ENCODE measurements around the gene ZNF217.
"Not testable (repeated sequence)": the region's sequence is repeated elsewhere in the genome, so short reads cannot be mapped to it uniquely, and the experiment has no call there.

Gene ZNF217

DNA sequence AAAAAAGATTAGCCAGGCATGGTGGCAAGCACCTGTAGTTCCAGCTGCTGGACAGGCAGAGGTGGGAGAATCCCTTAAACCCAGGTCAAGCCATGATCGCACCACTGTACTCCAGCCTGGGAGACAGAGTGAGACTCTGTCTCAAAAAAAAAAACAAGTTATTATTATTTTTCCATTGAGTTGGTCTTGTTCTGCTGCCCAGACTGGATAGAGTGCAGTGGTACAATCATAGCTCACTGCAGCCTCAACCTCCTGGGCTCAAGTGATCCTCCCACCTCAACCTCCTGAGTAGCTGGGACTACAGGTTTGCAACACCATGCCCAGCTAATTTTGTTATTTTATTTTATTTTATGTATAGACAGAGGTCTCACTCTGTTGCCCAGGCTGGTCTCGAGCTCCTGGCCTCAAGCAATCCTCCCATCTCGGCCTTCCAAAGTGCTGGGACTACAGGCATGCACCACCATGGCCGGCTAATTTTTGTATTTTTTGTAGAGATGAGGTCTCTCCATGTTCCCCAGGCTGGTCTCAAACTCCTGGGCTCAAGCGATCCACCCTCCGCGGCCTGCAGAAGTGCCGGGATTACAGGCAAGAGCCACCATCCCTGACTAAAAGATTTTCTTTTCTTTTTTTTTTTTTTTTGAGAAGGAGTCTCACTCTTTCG is 31.4 kb downstream of the ZNF217 start:
- not testable (repeated sequence) for DNase-seq

DNA sequence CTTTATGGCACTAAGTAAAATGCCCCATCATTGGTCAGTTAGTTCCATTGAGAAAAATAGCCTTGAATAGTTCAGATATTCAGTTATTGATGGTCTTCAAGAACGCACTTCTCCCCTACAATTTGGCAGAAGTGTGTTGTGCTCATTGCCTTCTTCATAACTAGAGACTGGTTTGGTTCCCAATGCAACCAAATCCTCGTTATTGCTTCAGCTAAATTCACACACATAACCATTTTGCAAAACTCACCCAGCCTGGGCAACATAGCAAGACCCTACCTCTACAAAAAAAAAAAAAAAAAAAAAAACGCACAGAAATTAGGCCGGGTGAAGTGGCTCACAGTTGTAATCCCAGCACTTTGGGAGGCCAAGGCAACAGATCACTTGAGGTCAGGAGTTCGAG is 32.1 kb downstream of the ZNF217 start:
- no peak for DNase-seq

- no peak for DNase-seq
Measured at GRCh38 chr20:53559816-53560215, 33.8 kb downstream of the ZNF217 start.

- no peak for DNase-seq
Measured at GRCh38 chr20:53557130-53557529, 36.5 kb downstream of the ZNF217 start.

- no peak for DNase-seq
Measured at GRCh38 chr20:53556267-53556897, 37.3 kb downstream of the ZNF217 start.

GRCh38 chr20:53555816-53556215 is 37.8 kb downstream of the ZNF217 start:
- DNase-seq: no peak

DNA sequence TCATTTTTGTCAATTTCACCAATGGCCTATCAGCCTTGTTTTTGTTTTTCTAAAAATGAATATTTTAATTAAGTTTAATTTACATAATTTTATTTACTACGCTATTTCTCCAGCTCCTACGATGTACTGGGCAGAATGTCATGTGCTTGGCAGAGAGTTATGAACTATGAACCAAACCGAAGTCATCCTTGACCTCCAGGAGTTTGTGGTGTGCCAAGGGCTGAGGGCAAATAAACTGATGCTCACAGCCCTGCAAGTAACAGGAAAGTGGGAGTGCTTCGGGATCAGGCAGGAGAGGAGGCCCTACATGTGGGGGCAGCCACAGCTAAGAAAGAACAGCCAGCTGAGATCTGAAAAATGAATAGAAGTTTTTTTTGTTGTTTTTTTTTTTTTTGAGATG is 38.6 kb downstream of the ZNF217 start:
- DNase-seq: no peak

GRCh38 chr20:53552572-53552893 is 41.1 kb downstream of the ZNF217 start:
- not testable (repeated sequence) for DNase-seq

DNA sequence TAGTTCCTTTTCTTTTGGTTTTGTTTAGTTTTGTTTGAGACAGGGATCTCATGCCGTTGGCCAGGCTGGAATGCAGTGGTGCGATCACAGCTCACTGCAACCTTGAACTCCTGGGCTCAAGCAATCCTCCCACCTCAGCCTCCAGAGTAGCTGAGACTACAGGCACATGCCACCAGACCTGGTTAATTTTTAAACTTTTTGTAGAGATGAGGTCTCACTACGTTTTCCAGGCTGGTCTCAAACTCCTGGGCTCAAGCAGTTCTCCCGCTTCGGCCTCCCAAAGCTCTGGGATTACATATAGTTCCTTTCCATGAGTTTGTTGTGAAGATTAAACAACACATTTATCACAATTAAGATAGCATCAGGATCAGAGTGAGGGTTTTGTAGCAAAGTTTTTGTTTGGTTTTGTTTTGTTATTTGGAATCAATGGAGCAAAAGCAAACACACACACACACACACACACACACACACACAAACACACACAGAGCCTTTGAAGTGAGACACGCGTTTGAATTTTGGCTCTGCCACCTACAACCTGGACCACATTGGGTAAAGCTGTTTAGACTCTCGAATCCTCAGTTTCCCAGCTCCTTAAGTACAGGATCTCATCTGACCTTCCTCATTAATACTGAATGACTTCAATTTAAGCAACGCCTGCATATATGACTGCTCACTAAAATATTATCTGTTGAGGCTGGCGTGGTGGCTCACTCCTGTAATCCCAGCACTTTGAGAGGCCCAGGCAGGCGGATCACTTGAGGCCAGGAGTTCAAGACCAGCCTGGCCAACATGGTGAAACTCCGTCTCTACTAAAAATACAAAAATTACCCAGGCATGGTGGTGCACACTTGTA is 41.7 kb downstream of the ZNF217 start:
- DNase-seq: not testable (repeated sequence)

DNA sequence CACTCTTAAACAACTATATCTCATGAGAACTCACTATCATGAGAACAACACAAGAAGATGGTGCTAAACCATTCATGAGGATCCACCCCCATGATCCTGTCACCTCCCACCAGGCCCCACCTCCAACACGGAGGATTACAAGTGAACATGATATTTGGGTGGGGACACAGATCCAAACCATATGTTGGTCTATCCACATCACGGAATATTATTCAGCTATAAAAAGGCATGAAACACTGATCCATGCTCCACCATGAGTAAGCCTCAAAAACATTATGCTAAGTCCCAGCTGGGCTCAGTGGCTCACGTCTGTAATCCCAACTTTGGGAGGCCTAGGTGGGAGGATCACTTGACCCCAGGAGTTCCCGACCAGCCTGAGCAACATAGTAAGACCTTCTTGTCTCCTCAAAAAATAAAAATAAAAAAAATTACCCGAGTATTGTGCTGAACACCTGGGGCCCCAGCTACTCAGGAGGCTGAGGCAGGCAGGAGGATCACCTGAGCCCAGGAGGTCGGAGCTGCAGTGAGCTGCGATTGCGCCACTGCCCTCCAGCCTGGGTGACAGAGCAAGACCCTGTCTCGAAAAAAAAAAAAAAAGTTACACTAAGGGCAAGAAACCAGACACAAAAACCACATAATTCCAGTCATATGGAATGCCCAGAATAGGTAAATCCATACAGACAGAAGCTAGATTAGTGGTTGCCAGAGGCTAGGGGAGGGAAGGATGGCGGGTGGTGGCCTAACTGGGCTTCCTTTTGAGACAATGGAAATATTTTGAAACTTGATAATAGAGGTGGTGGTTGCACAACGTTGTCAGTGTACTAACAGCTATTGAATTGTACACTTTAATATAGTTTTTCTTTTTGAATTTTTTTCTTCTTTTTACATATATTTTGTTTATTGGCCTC is 43.1 kb downstream of the ZNF217 start:
- no peak for DNase-seq

GRCh38 chr20:53547664-53548239 is 45.9 kb downstream of the ZNF217 start:
- peak; percentile 76 to 87 for DNase-seq

GRCh38 chr20:53539516-53539915 is 54.1 kb downstream of the ZNF217 start:
- no peak for DNase-seq

GRCh38 chr20:53536382-53536781 is 57.3 kb downstream of the ZNF217 start:
- DNase-seq: not testable (repeated sequence)

DNA sequence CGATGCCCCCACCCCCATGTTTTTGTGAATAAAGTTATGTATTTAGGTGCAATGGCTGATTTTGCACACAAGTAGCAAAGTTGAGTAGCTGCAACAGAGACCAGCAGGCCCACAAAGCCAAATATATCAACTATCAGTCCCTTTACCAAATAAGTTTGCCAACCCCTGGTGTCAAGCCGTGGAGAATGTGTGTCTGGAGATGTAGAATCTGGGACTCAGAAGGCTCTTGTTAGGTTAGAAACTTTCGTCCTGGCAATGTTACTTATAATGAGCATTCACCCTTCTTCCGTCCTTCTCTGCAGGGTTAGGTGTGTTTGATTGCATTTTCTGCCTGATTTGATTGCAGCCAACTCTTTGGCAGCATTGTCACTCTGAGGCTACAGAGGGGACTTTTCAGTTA is 57.8 kb downstream of the ZNF217 start:
- no peak for DNase-seq

GRCh38 chr20:53534037-53534436 is 59.6 kb downstream of the ZNF217 start:
- no peak for DNase-seq

- no peak for DNase-seq
Measured at GRCh38 chr20:53533500-53533899, 60.1 kb downstream of the ZNF217 start.

DNA sequence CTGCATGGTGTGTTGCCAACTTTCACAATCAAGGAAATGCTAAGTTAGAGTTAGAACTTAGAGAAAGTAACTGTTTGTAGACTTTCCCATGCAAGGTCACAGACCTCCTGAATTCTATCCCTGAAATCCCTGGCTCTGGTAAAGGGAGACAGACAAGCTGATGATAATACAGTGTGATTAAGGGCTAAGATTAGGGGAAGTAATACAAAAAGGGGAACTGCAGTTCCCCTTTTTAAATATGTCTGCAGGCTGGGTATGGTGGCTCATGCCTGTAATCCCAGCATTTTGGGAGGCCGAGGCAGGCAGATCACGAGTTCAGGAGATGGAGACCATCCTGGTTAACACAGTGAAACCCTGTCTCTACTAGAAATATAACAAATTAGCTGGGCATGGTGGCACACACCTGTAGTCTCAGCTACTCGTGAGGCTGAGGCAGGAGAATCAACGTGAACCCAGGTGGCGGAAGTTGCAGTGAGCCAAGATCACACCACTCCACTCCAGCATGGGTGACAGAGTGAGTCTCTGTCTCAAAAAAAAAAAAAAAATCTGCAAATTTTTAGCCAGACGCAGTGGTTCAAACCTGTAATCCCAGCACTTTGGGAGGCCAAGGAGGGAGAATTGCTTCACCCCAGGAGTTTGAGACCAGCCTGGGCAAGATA is 60.9 kb downstream of the ZNF217 start:
- peak; percentile 70 to 73 for DNase-seq

DNA sequence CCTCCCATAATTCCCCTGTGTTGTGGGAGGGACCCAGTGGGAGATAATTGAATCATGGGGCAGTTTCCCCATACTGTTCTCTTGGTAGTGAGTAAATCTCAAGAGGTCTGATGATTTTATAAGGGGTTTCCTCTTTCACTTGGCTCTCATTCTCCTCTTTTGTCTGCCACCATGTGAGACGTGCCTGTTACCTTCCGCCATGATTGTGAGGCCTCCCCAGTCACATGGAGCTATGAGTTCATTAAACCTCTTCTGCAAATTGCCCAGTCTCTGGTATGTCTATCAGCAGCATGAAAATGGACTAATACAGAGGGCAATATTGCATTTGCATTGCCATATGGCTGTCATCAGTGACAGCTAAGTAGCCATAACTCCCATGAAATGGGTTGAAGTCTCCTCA is 63.2 kb downstream of the ZNF217 start:
- no peak for DNase-seq

- DNase-seq: no peak
Measured at GRCh38 chr20:53529658-53530057, 64.0 kb downstream of the ZNF217 start.

GRCh38 chr20:53527196-53527595 is 66.4 kb downstream of the ZNF217 start:
- DNase-seq: no peak

DNA sequence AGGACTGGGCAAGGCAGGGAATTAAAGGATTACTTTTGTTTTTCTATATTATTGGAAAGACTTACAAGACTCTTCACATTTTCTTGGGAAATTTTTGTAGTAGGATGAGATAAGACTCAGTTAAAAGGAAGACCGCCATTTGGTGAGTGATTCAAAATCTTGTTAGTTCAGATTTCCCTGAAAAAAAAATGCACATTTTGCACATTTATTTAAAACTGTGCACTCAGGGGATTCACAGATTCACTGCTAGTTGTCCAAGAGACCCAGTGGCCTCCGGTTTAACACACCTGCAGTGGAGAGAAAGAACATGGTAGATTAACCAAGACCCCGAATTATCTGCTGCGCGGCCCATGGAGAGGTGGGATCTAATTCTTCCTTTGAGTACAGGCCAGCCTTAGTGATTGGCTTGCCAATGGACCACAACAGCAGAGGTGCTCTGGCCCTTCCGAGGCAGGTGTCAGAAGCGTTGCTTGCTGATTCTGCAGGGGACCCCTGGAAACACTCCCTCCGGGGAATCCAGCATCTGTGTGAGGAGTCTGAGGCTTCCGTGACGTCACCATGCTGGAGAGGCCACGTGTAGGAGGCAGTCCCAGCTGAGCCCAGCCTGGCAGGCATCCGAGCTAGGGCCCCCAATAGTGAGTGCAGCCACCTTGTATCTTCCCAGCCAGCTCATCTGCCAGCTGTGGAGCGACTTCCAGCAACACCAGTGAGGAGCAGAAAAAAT is 68.9 kb downstream of the ZNF217 start:
- no peak for DNase-seq

Measured in Kasumi-1 (cell line).